IMR-90 (cell line): ENCODE measurements around the gene BACH1. TPM values are rescaled to one million over a fixed set of nuclear protein-coding genes. Genes with fewer than 3 reads are reported as not detected.

ENCODE experiments used
- ATAC-seq: fragments of 200-7000 bp; cut with Tn5 transposase; 2 replicates; pipeline ENCODE4 v1.9.1; 2020; ENCODE audit warnings: low read depth, mild to moderate bottlenecking, moderate library complexity
- BruUV-seq: library from RNA; stranded (reverse); fragments of 400-500 nt; replicated peaks from 2 replicates; lab custom pipeline; 2021; lab: Mats Ljungman, UMichigan
- CTCF ChIA-PET: fragments of 300-600 bp; formaldehyde crosslinking; extraction: SDS; loops from one replicate; lab custom pipeline; 2021; ENCODE audit warnings: antibody characterized with exemption; lab: Yijun Ruan, JAX
- POLR2A ChIA-PET: fragments of 300-600 bp; sonication (Branson Sonifier 250); formaldehyde crosslinking; loops from one replicate; lab custom pipeline; 2022; ENCODE audit warnings: antibody characterized with exemption; ENCODE audit not compliant: unreplicated experiment; lab: Charles Lee
- DNase-seq: peaks from one replicate; pipeline ENCODE4 v3.0.0; 2013
- H2AFZ ChIP-seq: replicated peaks from 2 replicates; pipeline ENCODE3; 2013; ENCODE audit warnings: low read length, mild to moderate bottlenecking; ENCODE audit not compliant: poor library complexity
- H2AK5ac ChIP-seq: 2 replicates; pipeline ENCODE4 v1.6.1; 2013; ENCODE audit warnings: low read depth, low read length, inconsistent platforms
- H2AK9ac ChIP-seq: replicated peaks from 2 replicates; pipeline ENCODE3; 2013; ENCODE audit warnings: mild to moderate bottlenecking, low read depth, low read length, moderate library complexity; ENCODE audit not compliant: poor library complexity
- H2BK120ac ChIP-seq: 2 replicates; pipeline ENCODE4 v1.6.1; 2013; ENCODE audit warnings: low read depth, low read length, inconsistent platforms
- H2BK15ac ChIP-seq: 3 replicates; pipeline ENCODE4 v1.6.1; 2013; ENCODE audit warnings: low read depth, low read length, inconsistent platforms
- H2BK20ac ChIP-seq: 2 replicates; pipeline ENCODE4 v1.6.1; 2013; ENCODE audit warnings: low read depth, mild to moderate bottlenecking, inconsistent platforms, low read length, moderate library complexity
- H2BK5ac ChIP-seq: 2 replicates; pipeline ENCODE4 v1.6.1; 2013; ENCODE audit warnings: mild to moderate bottlenecking, low read depth, low read length, inconsistent platforms; ENCODE audit not compliant: poor library complexity, severe bottlenecking
- H3K14ac ChIP-seq: replicated peaks from 2 replicates; pipeline ENCODE4 v1.6.1; 2013; ENCODE audit warnings: low read depth, low read length, inconsistent platforms
- H3K18ac ChIP-seq: 2 replicates; pipeline ENCODE4 v1.6.1; 2013; ENCODE audit warnings: low read depth, low read length, control low read depth
- H3K23ac ChIP-seq: 2 replicates; pipeline ENCODE4 v1.6.1; 2013; ENCODE audit warnings: low read depth, low read length, inconsistent platforms
- H3K27ac ChIP-seq: 2 replicates; pipeline ENCODE4 v1.5.1; 2013; ENCODE audit warnings: mild to moderate bottlenecking, control low read depth, low read length; ENCODE audit not compliant: insufficient read depth
- H3K27me3 ChIP-seq: 2 replicates; pipeline ENCODE4 v1.6.1; 2013; ENCODE audit warnings: low read length; ENCODE audit not compliant: control insufficient read depth, insufficient read depth
- H3K36me3 ChIP-seq: 2 replicates; pipeline ENCODE4 v1.6.1; 2013; ENCODE audit warnings: low read length, mixed read lengths; ENCODE audit not compliant: control insufficient read depth, insufficient read depth
- H3K4ac ChIP-seq: 2 replicates; pipeline ENCODE4 v1.6.1; 2013; ENCODE audit warnings: low read depth, low read length, inconsistent platforms
- H3K4me1 ChIP-seq: 2 replicates; pipeline ENCODE4 v1.6.1; 2013; ENCODE audit warnings: low read length, mixed read lengths; ENCODE audit not compliant: control insufficient read depth, insufficient read depth
- H3K4me2 ChIP-seq: 2 replicates; pipeline ENCODE4 v1.6.1; 2013; ENCODE audit warnings: low read depth, mild to moderate bottlenecking, control low read depth, low read length, moderate library complexity
- H3K4me3 ChIP-seq: 2 replicates; pipeline ENCODE4 v1.5.1; 2013; ENCODE audit warnings: low read depth, mild to moderate bottlenecking, control low read depth, low read length, moderate library complexity; ENCODE audit not compliant: insufficient read depth
- H3K56ac ChIP-seq: 2 replicates; pipeline ENCODE4 v1.6.1; 2013; ENCODE audit warnings: low read length, inconsistent platforms; ENCODE audit not compliant: insufficient read depth; ENCODE audit errors: extremely low read depth
- H3K79me1 ChIP-seq, 2 experiments: 2 replicates each; pipeline ENCODE4 v1.6.1; 2013; ENCODE audit warnings: low read length in 2 of 2, inconsistent platforms in 1 of 2, low read depth in 1 of 2
- H3K9ac ChIP-seq: 2 replicates; pipeline ENCODE4 v1.6.1; 2013; ENCODE audit warnings: low read depth, low read length, control low read depth
- H3K9me1 ChIP-seq: 2 replicates; pipeline ENCODE4 v1.6.1; 2013; ENCODE audit warnings: low read length, inconsistent platforms; ENCODE audit not compliant: insufficient read depth
- H3K9me3 ChIP-seq: 2 replicates; pipeline ENCODE4 v1.6.1; 2013; ENCODE audit warnings: low read length; ENCODE audit not compliant: control insufficient read depth, insufficient read depth
- H4K20me1 ChIP-seq: 2 replicates; pipeline ENCODE4 v1.6.1; 2013; ENCODE audit warnings: low read length, inconsistent platforms; ENCODE audit not compliant: insufficient read depth
- H4K5ac ChIP-seq: 2 replicates; pipeline ENCODE4 v1.6.1; 2013; ENCODE audit warnings: mild to moderate bottlenecking, low read depth, low read length, control low read depth
- H4K8ac ChIP-seq, 2 experiments: 2 replicates each; pipeline ENCODE4 v1.6.1; 2013; ENCODE audit warnings: low read depth in 2 of 2, low read length in 2 of 2, control low read depth in 1 of 2, inconsistent platforms in 1 of 2
- H4K91ac ChIP-seq: 2 replicates; pipeline ENCODE4 v1.6.1; 2013; ENCODE audit warnings: low read depth, low read length, inconsistent platforms; ENCODE audit not compliant: insufficient read depth
- RAD21 ChIP-seq: IDR thresholded peaks from 2 replicates; pipeline ENCODE4 v1.6.1; 2012; ENCODE audit warnings: low read length, improper control_type of control experiment
- USF2 ChIP-seq: fragments of 150-350 bp; IDR thresholded peaks from 2 replicates; pipeline ENCODE4 v1.6.1; 2017; ENCODE audit warnings: mild to moderate bottlenecking, antibody characterized with exemption, low read length, low read depth
- WGBS, 2 experiments: methylation state at CpG; one replicate each; pipeline versions ENCODE4 v1.1.5 to v1.1.7; 2013; ENCODE audit warnings: missing lambda C conversion rate in 2 of 2; ENCODE audit not compliant: insufficient read length in 1 of 2; ENCODE audit errors: extremely low coverage in 2 of 2; 5-methylcytosine and 5-hydroxymethylcytosine counted together
- dilution Hi-C: fragments of 300-500 bp; cut with HindIII; formaldehyde crosslinking; loops from one replicate; pipeline ENCODE4 v1.14.3; 2018; ENCODE audit warnings: low sequenced_read_pairs; ENCODE audit not compliant: unreplicated experiment
- in situ Hi-C: fragments of 300-500 bp; cut with MboI; formaldehyde crosslinking; loops from 3 replicates; pipeline ENCODE4 v1.14.3; 2019; ENCODE audit warnings: low sequenced_read_pairs, inconsistent platforms, mixed read lengths
- intact Hi-C: fragments of 100-400 bp; cut with micrococcal nuclease; formaldehyde crosslinking; loops from 2 replicates; pipeline ENCODE4 v1.10.0; 2022
- polyA plus RNA-seq, 3 experiments: library from polyadenylated mRNA; depleted of rRNA; stranded (reverse); fragments of >200 nt; gene quantifications; 2 replicates each; pipeline ENCODE4 v1.2.3, GENCODE V29; 2012; ENCODE audit warnings: low replicate concordance in 1 of 3
- total RNA-seq: library from RNA; depleted of rRNA; stranded (reverse); fragments of >200 nt; gene quantifications from 2 replicates; pipeline ENCODE4 v1.2.3, GENCODE V29; 2012

BACH1 gene
- total and polyA plus RNA-seq, 2 of the 4 experiments (the other 2 are of a cell fraction), result 23.1 to 108 TPM

GRCh38 chr21:29389136-29389535 lies 90.4 kb downstream of the BACH1 start:
- Histone ChIP-seq H4K8ac (no peak overlapping the region), H3K27ac (no peak overlapping the region), H3K79me1 (peaks cover 0 to 3% of the 10 kb centered on the region in 2 experiments; a peak in 2 of 4 replicates), H4K5ac (no peak overlapping the region), H3K4me1 (no peaks in the 10 kb centered on the region), H3K27me3 (no peaks in the 10 kb centered on the region), H2BK15ac (no peak overlapping the region), H2AFZ (no peak overlapping the region), H3K4ac (no peak overlapping the region), H3K9me1 (no peaks in the 10 kb centered on the region), H3K9me3 (no peaks in the 10 kb centered on the region), H2AK9ac (no peak overlapping the region), H2BK5ac (no peak overlapping the region), H3K4me3 (no peak overlapping the region), H3K14ac (no peak overlapping the region), H4K20me1 (no peaks in the 10 kb centered on the region), H4K91ac (no peak overlapping the region), H3K4me2 (no peak overlapping the region), H3K56ac (no peak overlapping the region), H3K36me3 (no peaks in the 10 kb centered on the region), H3K23ac (no peak overlapping the region), H3K9ac (no peak overlapping the region), H2BK120ac (no peak overlapping the region), H2AK5ac (no peak overlapping the region), H2BK20ac (no peak overlapping the region), H3K18ac (no peak overlapping the region)
- TF ChIP-seq USF2, result no peak
- TF ChIP-seq RAD21, result no peak
- no TSS peak for BruUV-seq
- no peak for ATAC-seq
- in situ Hi-C loops, result no loop called here
- CTCF ChIA-PET, result interaction anchor here (0.6 kb wide), 1 partner anchor 329 kb away, joined by 3 read pairs; no protein-coding TSS in a partner anchor
- WGBS, 2 experiments, result no CpG with 5 or more reads among the region's 3 CpGs
- POLR2A ChIA-PET, result no interaction called here
- intact Hi-C loops, result no loop called here
- DNase-seq, result no peak
- dilution Hi-C loops, result no loop called here
